Ovary (tissue), 3 donors: Measurements from ENCODE around the gene KCNMA1.

Experiments
- EP300 ChIP-seq: sonication (generic); formaldehyde crosslinking; IDR thresholded peaks from one replicate; pipeline ENCODE4 v1.6.1; 2017; ENCODE audit warnings: antibody characterized with exemption
- POLR2A ChIP-seq: fragments of 450-650 bp; IDR thresholded peaks from one replicate; pipeline ENCODE4 v1.6.1; 2017; ENCODE audit warnings: antibody characterized with exemption, mild to moderate bottlenecking, moderate library complexity
- TF ChIP-seq, protein P1 (sequence below), 3 donors: fragments of 450-650 bp in 2 of 3; fragments of 200-600 bp in 1 of 3; IDR thresholded peaks; one replicate each; pipeline versions ENCODE4 v1.5.1 to v1.8.0; 2016 to 2022; ENCODE audit warnings: antibody characterized with exemption in 3 of 3, mild to moderate bottlenecking in 1 of 3
- donor health status: DM: no; HTN: no; CAD: no.

GRCh38 chr10:77022671-77023070, 614.9 kb downstream of the KCNMA1 start:
- TF ChIP-seq, protein P1, sequence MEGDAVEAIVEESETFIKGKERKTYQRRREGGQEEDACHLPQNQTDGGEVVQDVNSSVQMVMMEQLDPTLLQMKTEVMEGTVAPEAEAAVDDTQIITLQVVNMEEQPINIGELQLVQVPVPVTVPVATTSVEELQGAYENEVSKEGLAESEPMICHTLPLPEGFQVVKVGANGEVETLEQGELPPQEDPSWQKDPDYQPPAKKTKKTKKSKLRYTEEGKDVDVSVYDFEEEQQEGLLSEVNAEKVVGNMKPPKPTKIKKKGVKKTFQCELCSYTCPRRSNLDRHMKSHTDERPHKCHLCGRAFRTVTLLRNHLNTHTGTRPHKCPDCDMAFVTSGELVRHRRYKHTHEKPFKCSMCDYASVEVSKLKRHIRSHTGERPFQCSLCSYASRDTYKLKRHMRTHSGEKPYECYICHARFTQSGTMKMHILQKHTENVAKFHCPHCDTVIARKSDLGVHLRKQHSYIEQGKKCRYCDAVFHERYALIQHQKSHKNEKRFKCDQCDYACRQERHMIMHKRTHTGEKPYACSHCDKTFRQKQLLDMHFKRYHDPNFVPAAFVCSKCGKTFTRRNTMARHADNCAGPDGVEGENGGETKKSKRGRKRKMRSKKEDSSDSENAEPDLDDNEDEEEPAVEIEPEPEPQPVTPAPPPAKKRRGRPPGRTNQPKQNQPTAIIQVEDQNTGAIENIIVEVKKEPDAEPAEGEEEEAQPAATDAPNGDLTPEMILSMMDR (IDR thresholded peaks at IDR 0.05): no peak
- TF ChIP-seq EP300 (no peak), POLR2A (no peak)
